Glomerular visceral epithelial cell (primary cell): ENCODE measurements around the gene C9.
"Not testable (repeated sequence)": the region's sequence is repeated elsewhere in the genome, so short reads cannot be mapped to it uniquely, and the experiment has no call there.

Experiments used
- DNase-seq: peaks from one replicate; pipeline ENCODE4 v3.0.0-alpha.2; 2016; ENCODE audit errors: extremely low spot score

Gene C9

DNA sequence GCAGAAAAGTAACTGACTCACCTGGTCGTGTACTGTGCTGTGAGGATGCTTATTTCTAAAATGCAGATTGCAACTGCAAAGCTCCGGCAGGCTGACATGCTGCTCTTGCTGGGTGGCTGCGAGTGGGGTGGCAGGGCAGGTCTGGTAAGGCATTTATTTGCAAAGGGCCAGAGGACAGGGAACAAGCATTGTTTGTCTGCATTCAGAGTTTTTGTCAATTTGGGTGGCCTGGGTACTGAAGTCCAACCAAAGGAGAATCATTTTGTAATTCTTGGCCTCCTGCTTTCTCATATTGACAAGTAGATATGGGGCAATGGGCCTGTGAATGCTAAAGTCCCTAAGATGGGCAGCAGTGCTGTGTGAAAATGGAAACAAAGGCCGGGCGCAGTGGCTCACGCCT, at the start of gene C9:
Gene C9, minus strand, starts transcription at position 129 of the 400 bp plus-strand sequence. Its CDS starts 31 bp downstream, at position 98.
- DNase-seq = no peak

DNA sequence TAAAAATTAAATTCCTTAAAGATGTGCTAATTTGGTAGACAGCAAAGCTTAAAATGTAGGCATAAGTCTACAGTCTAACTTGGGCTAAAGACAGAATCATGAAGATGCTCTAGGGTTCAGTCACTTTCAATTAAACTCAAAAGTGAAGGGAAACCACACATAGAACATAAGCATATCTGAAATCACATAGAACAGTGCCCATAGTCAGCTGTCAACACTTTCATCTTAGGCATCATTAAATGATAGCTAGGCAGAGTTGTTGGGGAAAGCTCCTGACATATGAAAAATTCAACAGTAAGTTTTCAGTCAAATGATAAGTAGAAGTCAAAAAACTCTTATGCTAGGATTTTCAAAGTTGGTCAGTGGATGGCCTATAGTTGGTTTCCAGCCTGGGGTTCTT, 49.5 kb upstream of the C9 start:
- no peak for DNase-seq

DNA sequence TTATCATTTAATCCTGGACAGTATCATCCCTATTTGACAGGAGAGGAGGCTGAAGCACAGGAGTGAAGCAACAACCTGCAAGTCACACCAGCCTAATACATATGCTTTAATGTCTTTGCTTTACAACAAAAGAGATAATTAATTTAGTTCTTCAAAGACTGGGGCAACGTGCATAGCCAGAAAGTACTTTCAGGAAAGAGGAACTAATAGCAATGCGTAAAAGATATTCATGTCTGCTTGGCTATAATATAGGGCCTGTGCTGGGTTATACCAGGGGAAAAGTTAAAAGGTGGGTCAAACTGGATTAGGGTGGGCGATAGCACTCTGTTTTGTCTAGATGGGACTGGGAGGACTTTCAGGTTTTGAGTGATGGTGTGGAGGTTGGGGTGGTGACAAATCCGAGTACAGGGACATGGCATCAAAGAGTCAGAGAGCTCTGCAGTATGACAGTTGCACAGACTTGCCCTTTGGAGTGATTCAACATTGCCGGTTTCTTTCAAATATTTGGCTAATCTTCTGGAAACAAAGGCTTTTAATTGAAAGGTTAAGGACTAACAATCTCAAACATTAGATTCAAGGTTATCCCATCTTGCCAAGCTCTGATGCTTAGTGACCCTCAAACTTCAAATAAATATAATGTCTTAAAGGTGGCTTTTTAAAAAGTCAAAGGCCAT, 48.6 kb upstream of the C9 start:
- DNase-seq = no peak

DNA sequence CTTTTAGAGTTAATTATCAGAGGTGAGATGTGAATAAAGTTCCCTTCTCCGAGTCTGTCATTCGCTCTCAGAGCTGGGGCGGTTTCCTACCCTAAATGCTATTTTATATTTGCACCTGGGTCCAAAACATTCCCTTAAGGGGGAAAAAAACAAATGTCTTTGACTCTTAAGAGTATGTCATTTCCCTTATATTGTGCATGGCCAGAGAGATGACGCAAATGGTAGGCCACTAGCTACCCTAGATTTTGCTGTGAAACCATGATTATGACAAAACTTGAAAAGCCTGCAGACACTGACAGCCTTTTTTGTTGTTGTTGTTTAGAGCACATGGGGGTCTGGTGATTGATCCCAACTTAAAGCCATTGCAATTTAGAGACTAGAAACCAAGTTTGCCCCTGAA, 47.7 kb upstream of the C9 start:
- no peak for DNase-seq

DNA sequence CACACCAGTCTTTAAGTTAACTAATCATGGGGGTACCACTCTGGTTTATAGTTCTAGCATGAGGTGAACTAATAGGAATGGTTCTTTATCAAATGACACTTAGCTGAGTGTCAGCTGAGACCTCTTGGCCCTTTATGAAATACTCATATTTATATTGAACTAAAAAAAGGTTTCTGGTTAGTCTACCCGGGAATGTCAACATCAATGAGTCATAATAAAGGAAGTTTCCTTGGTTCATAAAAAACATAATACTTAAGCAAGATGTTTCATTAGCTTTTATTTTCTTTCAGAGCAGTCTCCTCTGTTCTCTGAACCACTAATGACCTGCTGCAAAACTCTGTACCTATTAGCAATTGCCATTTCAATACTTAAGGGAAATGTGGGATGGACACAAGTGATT, 46.8 kb upstream of the C9 start:
- peak; percentile 33 for DNase-seq

DNA sequence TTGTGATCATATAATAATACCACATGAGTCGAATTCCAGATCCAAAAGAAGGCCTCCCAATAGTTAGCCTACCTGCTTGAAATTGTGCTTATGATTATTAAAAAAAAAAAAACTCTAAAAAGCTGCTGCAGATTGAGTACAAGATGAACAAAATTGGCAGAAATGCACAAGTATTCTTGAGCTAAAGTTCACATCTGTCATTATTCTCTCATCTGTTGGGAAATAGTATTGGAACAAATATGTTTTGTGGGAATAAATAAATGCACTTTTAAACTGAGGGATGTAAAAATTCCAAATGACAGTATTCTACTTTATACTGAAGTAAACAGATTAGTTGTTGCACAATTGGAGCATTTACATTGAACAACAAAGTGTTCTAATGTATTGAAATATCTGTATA, 44.7 kb upstream of the C9 start:
- no peak for DNase-seq

DNA sequence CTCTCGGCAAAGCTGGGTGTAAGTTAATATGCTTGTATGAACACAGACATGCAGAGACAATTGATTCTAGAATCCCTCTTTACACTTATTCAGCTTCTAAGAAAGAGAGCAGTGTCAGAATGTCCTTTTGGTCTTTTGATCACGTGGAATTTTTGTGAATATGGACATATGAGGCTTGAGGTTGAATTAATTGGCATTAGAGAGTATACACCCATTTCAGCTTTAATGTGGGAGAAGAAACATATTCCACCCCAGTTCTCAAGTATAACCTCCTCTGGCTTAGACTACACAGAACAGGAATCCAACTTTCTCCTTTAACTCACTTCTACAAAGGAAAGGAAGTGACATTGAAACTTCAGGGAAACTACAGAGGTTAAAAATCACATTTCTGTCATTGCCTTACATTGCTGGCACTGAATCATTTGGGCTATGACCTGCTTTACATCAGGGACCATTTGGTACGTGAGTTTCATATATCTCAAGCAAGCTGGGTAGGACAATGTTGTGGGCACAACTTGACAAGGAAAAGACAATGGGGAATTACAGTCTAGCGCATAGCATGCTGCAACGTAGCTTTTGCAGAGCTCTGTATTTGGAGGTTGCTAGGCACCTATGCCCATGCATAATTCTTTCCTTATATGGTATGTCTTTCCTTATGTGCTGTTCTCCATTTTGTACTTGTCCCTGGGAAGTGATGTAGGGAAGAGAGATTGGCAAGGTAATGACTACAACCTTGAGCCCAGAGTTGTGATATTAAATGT, 41.0 kb upstream of the C9 start:
- no peak for DNase-seq

DNA sequence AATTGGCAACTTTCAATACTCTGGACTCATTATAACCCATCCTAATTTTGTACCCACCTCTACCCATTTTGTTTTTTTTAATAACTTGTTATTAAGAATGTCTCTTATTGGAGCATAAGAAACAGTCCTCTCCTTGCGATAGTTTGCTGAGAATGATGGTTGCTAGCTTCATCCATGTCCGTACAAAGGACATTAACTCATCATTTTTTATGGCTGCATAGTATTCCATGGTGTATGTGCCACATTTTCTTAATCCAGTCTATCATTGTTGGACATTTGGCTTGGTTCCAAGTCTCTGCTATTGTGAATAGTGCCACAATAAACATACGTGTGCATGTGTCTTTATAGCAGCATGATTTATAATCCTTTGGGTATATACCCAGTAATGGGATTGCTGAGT, 39.5 kb upstream of the C9 start:
- DNase-seq = not testable (repeated sequence)

DNA sequence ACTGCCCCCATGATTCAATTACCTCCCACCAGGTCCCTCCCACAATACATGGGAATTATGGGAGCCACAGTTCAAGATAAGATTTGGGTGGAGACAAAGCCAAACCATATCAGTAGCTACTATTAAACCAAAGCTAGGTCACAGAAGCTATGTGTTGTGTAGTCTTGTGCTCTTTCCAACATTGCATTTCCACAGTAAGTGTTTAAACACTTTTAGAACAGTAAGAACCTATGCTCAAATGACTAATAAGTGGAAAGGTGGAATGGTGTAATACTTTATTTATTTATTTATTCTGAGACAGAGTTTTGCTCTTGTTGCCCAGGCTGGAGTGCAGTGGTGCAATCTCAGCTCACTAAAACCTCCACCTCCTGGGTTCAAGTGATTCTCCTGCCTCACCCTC, 37.8 kb upstream of the C9 start:
- DNase-seq = not testable (repeated sequence)

DNA sequence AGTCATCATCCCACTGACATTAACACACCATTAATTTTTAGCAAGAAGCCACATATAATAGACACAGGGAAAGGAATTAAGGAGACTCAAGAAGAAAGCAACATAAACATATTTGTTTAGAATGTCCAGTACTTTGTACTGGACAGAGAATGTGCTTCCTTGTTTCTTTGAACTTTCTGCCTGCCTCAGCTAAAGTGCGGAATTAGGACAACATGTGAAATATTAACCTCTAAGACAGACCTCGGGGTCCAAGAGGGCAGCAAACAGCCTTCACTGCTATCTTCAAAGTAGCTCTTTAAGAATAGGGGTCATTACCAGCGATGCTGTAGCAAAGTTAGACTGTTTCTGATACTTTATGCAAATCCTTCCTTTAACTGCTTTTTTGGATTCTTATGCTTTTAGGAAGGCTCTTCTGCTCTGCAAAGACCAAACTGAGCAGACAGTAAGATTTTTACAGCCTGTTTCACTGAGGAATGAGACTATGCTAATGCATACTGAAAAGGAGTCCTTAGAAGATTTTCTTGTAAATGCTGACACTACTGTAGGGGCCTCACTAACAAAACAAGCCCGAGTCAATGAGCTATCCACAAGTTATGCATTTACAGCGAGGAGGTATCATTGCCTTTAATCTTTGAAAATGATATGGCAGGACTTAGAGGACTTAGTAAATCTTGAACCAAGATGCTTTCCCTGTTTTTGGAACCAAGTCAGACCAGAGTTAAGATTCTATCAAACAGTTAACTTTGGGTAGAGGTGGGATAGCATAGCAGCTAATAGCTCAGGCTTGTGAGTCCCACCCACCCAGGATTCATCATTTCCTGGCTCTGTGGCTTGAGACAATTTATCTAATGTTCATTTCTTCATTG, 36.7 kb upstream of the C9 start:
- DNase-seq = peak; percentile 36

DNA sequence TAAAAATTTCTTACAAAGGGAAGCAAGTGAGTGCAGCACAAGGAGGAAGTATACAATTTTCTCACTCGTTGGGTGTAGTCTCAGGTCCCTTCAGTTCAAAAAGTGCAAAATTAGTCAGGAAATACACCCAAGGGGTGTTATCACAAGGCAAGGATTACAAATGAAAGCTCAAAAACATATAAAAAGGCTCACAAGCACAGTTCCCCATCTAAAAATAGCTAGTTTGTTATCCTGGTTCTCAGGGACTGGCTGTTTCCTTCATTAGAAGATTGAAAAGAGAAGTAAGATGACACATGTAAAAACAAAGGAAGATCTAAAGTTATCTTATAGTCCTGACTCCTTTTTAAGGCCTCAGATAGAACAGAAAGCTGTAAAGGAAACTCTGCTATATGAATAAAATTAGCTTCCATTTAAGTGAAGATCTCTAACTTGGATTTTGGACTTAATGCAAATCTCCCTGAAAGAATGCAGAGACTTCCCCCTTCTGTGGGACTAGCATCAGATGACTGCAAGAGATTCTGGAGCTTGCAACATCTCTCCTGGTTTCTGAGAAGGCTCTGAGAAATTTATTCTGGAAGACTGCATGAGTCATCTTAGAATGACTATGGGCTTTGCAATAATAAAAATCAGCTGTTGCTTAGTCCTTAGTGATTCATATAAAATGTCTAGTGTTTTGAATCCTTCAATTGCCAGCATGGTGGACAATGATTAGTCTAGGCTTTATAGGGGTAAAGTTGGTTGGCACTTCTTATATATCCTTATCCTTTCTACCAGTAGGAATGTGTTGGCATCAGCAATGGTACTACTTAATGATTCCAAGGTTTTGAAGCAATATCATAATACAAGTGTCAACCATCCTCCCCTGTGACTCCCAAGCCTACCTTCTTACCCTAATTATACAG, 35.1 kb upstream of the C9 start:
- DNase-seq = peak; percentile 87

DNA sequence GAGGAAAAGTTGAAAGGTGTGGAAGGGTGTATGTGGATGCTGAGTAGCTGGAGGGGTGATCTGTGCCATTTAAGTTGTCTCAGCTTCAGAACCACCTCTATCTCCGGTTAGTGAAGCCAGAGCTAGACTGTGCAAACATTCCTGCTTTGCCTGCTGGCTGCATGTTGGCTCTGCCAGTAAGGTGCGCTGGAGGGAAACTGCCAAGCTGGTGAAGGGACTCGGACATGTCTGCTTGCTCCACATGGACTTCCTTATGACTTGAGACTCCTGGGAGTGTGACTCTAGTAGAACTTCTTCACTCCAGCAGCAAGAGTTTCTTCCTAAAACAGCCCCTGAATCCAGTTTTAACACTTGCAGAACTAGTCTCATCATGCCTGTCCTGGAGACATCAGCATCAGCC, 32.5 kb upstream of the C9 start:
- no peak for DNase-seq

DNA sequence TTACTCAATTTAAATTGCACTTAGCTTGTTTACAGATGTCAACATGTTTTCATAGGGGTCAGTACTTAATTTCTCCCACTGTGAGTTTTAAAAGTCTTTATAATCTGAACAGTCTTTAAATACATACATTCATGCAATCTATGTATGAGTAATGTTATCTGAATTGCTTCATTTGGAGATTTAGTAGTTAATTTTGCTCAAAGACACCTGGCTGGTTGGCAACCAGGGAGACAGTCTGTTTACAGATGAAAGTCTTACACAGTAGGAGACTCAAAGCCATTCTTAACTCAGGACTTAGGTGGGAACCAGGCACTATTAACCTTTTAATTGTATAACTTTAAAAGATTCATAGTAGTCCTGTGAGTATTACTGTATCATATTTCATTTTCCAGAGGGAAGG, 31.2 kb upstream of the C9 start:
- DNase-seq = no peak

DNA sequence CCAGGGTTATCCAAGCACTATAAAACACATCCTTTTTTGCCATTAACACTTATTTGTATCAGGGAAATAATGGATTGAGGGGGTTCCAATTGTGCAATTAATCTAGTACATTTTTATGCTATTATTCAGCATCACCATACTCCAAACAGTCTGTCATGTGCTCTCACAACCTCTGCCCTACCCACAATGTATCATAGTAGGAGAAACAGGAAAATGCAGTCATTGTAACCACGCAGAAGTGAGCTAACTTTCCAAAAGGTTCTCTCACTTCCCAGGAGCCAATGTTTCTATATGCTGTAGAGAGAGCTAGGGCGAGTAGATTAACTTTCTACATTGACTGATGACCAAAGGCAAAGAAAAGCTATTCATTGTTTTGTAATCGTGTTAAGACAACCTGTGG, 30.7 kb upstream of the C9 start:
- DNase-seq = peak; percentile 29

DNA sequence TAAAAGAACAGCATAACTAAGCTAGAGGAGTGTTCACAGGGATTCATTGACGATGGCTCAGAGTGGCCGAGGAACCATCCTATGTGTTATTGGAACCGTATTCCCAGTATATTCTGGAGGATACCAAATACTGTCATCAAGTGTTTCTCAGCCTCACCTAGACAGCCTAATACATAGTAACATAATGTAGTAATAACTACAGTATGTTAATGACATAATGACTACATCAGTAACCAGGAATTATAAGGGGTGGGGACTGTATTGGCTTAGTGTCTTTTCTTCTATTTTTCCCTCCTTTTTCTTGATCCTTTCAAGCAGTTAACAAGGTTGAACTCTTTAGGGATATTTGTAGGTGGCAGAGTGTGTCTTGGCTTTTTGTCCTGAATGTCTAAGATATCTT, 26.6 kb upstream of the C9 start:
- no peak for DNase-seq

DNA sequence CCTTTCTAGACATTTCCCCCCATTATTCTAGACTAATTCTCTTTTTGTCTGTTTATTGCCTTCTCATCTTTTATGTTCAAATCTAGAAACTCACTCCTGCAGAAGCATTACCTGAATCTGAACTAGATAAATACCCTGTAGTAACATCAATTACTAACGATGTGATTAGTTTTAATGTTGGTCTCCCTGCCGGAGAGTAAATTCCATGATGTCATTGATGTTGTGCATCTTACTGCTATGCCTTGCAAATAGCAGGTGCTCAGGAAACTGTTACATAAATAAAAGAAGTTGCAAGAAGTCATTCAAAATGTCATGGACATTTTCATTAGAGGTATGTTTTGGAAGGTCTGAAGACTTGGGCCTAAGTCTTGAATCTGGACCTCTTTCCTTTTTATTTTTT, 23.0 kb upstream of the C9 start:
- DNase-seq = no peak

DNA sequence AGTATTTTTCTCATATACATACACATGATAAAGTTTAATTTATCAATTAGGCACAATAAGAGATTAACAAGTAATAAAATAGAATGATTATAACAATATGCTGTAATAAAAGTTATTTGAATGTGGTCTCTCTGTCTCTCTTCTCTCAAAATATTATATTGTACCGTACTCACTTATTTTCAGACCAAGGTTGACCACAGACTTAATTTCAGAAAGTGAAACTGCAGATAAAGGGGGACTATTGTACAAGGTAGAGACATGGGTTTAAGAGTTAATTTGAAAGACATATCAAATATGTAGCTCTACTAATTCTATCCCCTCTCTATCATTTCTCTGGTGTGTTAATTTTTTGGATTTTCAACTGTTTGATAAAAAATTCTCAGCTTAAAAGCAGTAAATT, 20.0 kb upstream of the C9 start:
- no peak for DNase-seq

DNA sequence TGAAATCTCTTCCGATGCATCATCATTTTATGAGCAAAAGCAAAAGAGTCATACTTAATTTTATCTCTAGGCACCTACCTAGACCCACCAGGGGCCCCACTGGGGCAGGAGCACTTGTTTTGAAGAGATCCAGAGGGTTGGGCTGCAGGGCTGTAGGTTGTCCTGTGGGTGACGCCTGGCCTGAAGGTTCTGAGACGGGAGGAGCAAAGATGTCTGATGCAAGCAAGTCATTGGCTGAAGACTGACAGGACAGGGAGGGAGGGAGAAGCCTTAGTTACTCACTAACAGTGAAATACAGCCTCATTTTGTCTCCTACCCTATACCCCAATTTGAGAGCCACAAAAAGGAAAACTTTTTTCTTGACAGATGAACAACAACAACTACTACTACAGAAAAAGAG, 17.1 kb upstream of the C9 start:
- no peak for DNase-seq

DNA sequence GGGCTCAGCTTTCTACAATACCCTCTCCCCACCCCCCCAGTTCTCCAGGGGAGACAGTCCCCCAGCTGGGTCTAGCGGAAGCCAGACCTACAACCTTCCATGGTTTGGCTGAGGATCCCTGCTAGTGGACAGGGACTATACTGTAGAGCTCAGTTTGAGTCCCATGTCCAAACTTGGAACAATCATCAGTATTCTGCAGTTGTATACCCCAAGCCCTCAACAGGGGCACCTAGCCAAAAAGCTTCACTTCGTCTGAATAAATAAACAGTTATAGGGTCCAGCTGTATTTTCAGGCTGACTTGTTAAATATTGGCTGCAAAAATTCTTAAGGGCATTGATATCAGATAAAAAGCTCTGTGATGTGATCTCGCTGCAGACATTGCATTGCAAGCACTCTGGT, 15.4 kb upstream of the C9 start:
- no peak for DNase-seq

DNA sequence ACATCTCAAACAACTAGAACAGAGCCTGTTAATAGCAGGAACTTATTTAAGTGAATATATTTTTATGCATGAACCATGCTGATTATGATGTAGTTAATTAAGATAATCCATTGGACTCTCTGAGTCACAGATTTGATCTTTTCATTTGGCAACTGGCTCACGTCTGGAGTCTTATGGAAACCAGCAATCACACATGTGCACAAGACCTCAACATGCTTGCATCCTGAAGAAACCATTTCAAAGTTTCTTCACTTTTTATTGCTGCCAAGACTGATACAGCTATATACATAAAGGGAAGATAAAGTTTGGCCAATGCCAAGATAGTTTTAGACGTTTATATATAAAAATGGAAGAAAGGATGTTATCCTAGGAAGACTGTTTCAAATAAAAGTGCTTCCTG, 13.3 kb upstream of the C9 start:
- no peak for DNase-seq

DNA sequence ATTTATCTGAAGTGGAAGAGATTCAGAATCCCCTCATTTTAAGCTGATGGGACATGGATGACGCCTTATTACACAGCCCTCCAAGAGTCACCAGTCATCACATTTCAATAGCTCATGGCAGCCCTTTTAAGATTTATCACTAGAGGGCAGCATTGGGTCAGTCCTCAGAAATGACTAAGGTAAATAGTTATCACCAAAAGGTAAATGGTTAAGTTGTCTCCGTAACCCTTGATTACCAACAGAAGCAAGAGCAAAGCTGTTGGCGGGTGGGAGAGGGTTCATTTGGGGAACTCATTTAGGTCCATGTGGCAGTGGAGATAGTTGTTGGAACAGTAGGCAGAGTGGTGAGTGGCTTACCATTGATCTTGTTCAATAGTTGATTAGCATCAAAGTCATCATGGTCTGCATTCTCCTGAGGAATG, 12.0 kb upstream of the C9 start:
- DNase-seq = peak; percentile 72

DNA sequence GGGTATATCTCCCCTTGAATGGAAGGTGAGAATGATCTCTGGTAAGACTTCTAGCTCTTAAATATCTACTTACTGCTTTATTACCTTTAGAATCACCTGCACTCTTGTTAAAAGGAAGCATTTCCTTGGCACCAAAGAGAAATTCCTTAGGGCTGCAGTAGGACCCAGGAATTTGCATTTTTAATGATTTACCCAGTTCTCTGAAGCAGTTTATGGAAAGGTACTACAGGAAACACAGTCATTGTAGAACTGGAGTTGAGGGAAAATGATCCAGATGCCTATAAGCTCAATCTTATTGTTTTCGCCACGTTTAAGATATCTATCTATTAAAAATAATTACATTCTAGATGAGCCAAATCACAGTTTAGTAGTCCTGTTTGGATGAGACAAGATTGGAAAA, 9.5 kb upstream of the C9 start:
- DNase-seq = peak; percentile 11
